ENCODE results near the gene TRIM43B. TPM values are rescaled to one million over a fixed set of nuclear protein-coding genes. Genes with fewer than 3 reads are reported as not detected.
"Not testable (repeated sequence)": the region's sequence is repeated elsewhere in the genome, so short reads cannot be mapped to it uniquely, and the experiment has no call there.

TRIM43B gene
- polyA plus RNA-seq, 2 of the 4 experiments (the other 2 are of a cell fraction): 0.12 TPM; not detected in 1

DNA sequence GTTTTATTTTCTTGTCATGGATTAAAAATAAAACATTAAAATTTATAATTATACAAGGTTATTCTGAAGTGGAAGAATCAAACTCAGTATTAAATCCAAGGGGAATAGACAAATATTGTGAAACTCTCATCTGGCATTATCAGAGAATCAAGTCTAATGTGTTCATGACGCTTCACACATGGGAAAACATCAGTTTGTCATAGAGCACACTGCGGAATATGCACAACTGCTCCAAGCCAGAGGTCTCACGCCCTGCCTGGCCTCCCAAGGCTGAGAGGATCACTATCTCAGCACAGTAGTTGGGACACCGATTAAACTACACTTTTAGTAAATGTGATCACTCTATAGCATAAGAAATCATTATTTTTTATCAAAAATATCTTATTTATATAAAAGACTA is 20.7 kb upstream of the TRIM43B start:
- TF ChIP-seq CHD4 (IDR thresholded peaks at IDR 0.05; ENCODE audit: borderline replicate concordance): no peak
- TF ChIP-seq, protein P1, sequence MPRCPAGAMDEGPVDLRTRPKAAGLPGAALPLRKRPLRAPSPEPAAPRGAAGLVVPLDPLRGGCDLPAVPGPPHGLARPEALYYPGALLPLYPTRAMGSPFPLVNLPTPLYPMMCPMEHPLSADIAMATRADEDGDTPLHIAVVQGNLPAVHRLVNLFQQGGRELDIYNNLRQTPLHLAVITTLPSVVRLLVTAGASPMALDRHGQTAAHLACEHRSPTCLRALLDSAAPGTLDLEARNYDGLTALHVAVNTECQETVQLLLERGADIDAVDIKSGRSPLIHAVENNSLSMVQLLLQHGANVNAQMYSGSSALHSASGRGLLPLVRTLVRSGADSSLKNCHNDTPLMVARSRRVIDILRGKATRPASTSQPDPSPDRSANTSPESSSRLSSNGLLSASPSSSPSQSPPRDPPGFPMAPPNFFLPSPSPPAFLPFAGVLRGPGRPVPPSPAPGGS (IDR thresholded peaks at IDR 0.05): no peak
- ATAC-seq (no peak), DNase-seq (ENCODE audit: low read depth in 1 of 2, low spot score in 1 of 2) (no peak), FAIRE-seq (no peak)
- no peaks in the 10 kb centered on the region for H3K4me1 ChIP-seq
- H3K9me3 ChIP-seq: no peaks in the 10 kb centered on the region
- H3K4me3 ChIP-seq: no peak overlapping the region
- no peak overlapping the region for H3K27ac ChIP-seq
- 31% methylated on average over 4 of the region's 4 CpGs for WGBS (ENCODE audit: missing lambda C conversion rate)
- POLR2A ChIA-PET: no interaction called here
- no peak overlapping the region for H3K4me2 ChIP-seq
- CTCF ChIA-PET: no interaction called here

DNA sequence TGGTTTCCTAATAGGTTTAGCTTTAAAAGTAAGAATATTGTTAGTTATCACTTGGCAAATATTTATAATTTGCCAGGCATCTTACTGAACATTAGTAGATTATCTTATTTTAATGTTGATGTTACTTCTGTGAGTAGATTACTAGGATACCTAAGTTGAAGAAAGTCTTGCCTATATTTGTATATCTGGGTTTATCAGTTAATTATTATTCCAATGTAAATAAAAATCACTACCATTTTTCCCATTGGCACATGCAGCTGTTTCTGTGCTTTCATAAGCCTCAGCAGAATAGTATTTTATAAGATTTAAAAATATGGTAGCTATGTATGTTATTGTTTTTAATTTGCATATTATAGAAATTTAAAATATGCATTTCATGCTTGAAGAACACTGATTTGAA is 16.3 kb upstream of the TRIM43B start:
- DNase-seq (ENCODE audit: low read depth in 1 of 2, low spot score in 1 of 2) (no peak), ATAC-seq (no peak), FAIRE-seq (no peak)
- no peaks in the 10 kb centered on the region for H3K9me3 ChIP-seq
- ChIA-PET CTCF (interaction anchor here (0.6 kb wide), 1 partner anchor 189 kb away, joined by 3 read pairs; no protein-coding TSS in a partner anchor), POLR2A (no interaction called here)
- no peaks in the 10 kb centered on the region for H3K4me1 ChIP-seq
- TF ChIP-seq ZC3H11A (IDR thresholded peaks at IDR 0.05) (no peak), MAFK (IDR thresholded peaks at IDR 0.05; ENCODE audit: partially characterized antibody) (no peak), JUNB (IDR thresholded peaks at IDR 0.05) (no peak), RARB (CRISPR knock-in tag; IDR thresholded peaks at IDR 0.05) (no peak), CBX8 (IDR thresholded peaks at IDR 0.05) (no peak), JUN (IDR thresholded peaks at IDR 0.05) (no peak), NPAS2 (CRISPR knock-in tag; IDR thresholded peaks at IDR 0.05; ENCODE audit: borderline replicate concordance) (no peak)
- no peak overlapping the region for H3K27ac ChIP-seq
- no peak overlapping the region for H3K4me3 ChIP-seq
- H3K4me2 ChIP-seq: no peak overlapping the region

- CTCF ChIA-PET; H3K9me3 ChIP-seq; H3K4me2 ChIP-seq; FAIRE-seq; POLR2A ChIA-PET; DNase-seq (ENCODE audit: low read depth in 1 of 2, low spot score in 1 of 2); H3K4me3 ChIP-seq; ATAC-seq; H3K4me1 ChIP-seq; H3K27ac ChIP-seq: not testable (repeated sequence)
- 0% methylated on average over 1 of the region's 1 CpG for WGBS (ENCODE audit: missing lambda C conversion rate)
Observed at GRCh38 chr2:95492076-95492475, 7.5 kb upstream of the TRIM43B start.

GRCh38 chr2:95475025-95475424 is 9.5 kb downstream of the TRIM43B start:
- H3K9me3 ChIP-seq; CTCF ChIA-PET; H3K4me3 ChIP-seq; FAIRE-seq; H3K4me2 ChIP-seq; H3K27ac ChIP-seq; ATAC-seq; POLR2A ChIA-PET; DNase-seq (ENCODE audit: low read depth in 1 of 2, low spot score in 1 of 2); H3K4me1 ChIP-seq: not testable (repeated sequence)
- no CpG with 5 or more reads among the region's 3 CpGs for WGBS (ENCODE audit: missing lambda C conversion rate)

GRCh38 chr2:95467984-95468383 is 16.6 kb downstream of the TRIM43B start:
- DNase-seq (ENCODE audit: low read depth in 1 of 2, low spot score in 1 of 2); FAIRE-seq; CTCF ChIA-PET; H3K27ac ChIP-seq; POLR2A ChIA-PET; H3K4me2 ChIP-seq; ATAC-seq; H3K4me3 ChIP-seq; H3K9me3 ChIP-seq; H3K4me1 ChIP-seq: not testable (repeated sequence)
- WGBS (ENCODE audit: missing lambda C conversion rate): no CpG with 5 or more reads among the region's 3 CpGs

GRCh38 chr2:95466572-95466971 is 18.0 kb downstream of the TRIM43B start:
- H3K4me2 ChIP-seq; FAIRE-seq; H3K27ac ChIP-seq; H3K4me1 ChIP-seq; H3K4me3 ChIP-seq; POLR2A ChIA-PET; CTCF ChIA-PET; H3K9me3 ChIP-seq; DNase-seq (ENCODE audit: low read depth in 1 of 2, low spot score in 1 of 2): not testable (repeated sequence)
- ATAC-seq: 0 out of 6 replicates have a peak, but pooled peaks of 1 of the 2 experiments have one; percentile 34
- no CpG with 5 or more reads among the region's 2 CpGs for WGBS (ENCODE audit: missing lambda C conversion rate)

GRCh38 chr2:95463292-95463691 is 21.3 kb downstream of the TRIM43B start:
- POLR2A ChIA-PET; H3K4me1 ChIP-seq; ATAC-seq; H3K4me3 ChIP-seq; H3K27ac ChIP-seq; H3K9me3 ChIP-seq; FAIRE-seq; DNase-seq (ENCODE audit: low read depth in 1 of 2, low spot score in 1 of 2); CTCF ChIA-PET; H3K4me2 ChIP-seq: not testable (repeated sequence)
- no CpG with 5 or more reads among the region's 3 CpGs for WGBS (ENCODE audit: missing lambda C conversion rate)

- ATAC-seq; H3K4me2 ChIP-seq; POLR2A ChIA-PET; H3K4me1 ChIP-seq; H3K27ac ChIP-seq; CTCF ChIA-PET; DNase-seq (ENCODE audit: low read depth in 1 of 2, low spot score in 1 of 2); H3K9me3 ChIP-seq; H3K4me3 ChIP-seq; FAIRE-seq: not testable (repeated sequence)
- no CpG with 5 or more reads among the region's 2 CpGs for WGBS (ENCODE audit: missing lambda C conversion rate)
Observed at GRCh38 chr2:95445317-95445716, 39.2 kb downstream of the TRIM43B start.

GRCh38 chr2:95442474-95443099 is 42.0 kb downstream of the TRIM43B start:
- not testable (repeated sequence) for FAIRE-seq

GRCh38 chr2:95435872-95436209 is 48.7 kb downstream of the TRIM43B start:
- POLR2A ChIA-PET; H3K4me2 ChIP-seq; H3K27ac ChIP-seq; DNase-seq (ENCODE audit: low read depth in 1 of 2, low spot score in 1 of 2); H3K9me3 ChIP-seq; H3K4me1 ChIP-seq; FAIRE-seq; CTCF ChIA-PET; H3K4me3 ChIP-seq: not testable (repeated sequence)
- ATAC-seq: peak in 1 of 2 experiments; percentile 33; a peak in 3 of 6 replicates
- 15% methylated on average over 3 of the region's 5 CpGs for WGBS (ENCODE audit: missing lambda C conversion rate)

More at GRCh38 chr2:95442474-95443099, 42.0 kb downstream of the TRIM43B start:
- no CpG with 5 or more reads among the region's 2 CpGs for WGBS (ENCODE audit: missing lambda C conversion rate)
- H3K27ac ChIP-seq; H3K4me2 ChIP-seq; DNase-seq (ENCODE audit: low read depth in 1 of 2, low spot score in 1 of 2); H3K4me3 ChIP-seq; H3K9me3 ChIP-seq; H3K4me1 ChIP-seq; POLR2A ChIA-PET; ATAC-seq; CTCF ChIA-PET: not testable (repeated sequence)

Measured in A549 (cell line).